Activated T-cell treated with anti-CD3 and anti-CD28 coated beads, Interleukin-2, amount 50 U/mL, for 4 hours (primary cell): Measurements from ENCODE around the gene CPNE8. TPM values are rescaled to one million over a fixed set of nuclear protein-coding genes. Genes with fewer than 3 reads are reported as not detected.
"Not testable (repeated sequence)": the region's sequence is repeated elsewhere in the genome, so short reads cannot be mapped to it uniquely, and the experiment has no call there.

Source experiments
- ATAC-seq, 2 donors: fragments of 200-7000 bp; cut with Tn5 transposase; one replicate each; pipeline ENCODE4 v1.10.0; 2021
- DNase-seq: peaks from one replicate; pipeline ENCODE4 v3.0.0-alpha.2; 2020
- H3K27me3 Mint-ChIP-seq: one replicate; pipeline ENCODE4 v1.8.0; 2021; ENCODE audit warnings: low read depth, mixed read lengths
- H3K36me3 Mint-ChIP-seq: one replicate; pipeline ENCODE4 v1.8.0; 2022; ENCODE audit warnings: mixed read lengths; ENCODE audit not compliant: insufficient read depth
- H3K4me1 Mint-ChIP-seq: one replicate; pipeline ENCODE4 v1.8.0; 2021; ENCODE audit warnings: low read depth, mixed read lengths
- H3K4me3 Mint-ChIP-seq: one replicate; pipeline ENCODE4 v1.8.0; 2021; ENCODE audit warnings: mild to moderate bottlenecking, moderate library complexity, mixed read lengths
- H3K9me3 Mint-ChIP-seq: one replicate; pipeline ENCODE4 v1.8.0; 2021; ENCODE audit warnings: mixed read lengths
- total RNA-seq, 3 donors: library from RNA; stranded (reverse); gene quantifications; one replicate each; pipeline ENCODE4 v1.2.1, GENCODE V29; 2021

Gene CPNE8
- total RNA-seq, 3 donors from 2014 or later, result 1.5 to 5.6 (median 2.2) TPM

GRCh38 chr12:38761111-38761510, 144.3 kb downstream of the CPNE8 start:
- no peaks in the 10 kb centered on the region for H3K27me3 Mint-ChIP-seq
- peaks cover 8% of the 10 kb centered on the region for H3K36me3 Mint-ChIP-seq
- H3K9me3 Mint-ChIP-seq, result no peaks in the 10 kb centered on the region
- H3K4me3 Mint-ChIP-seq, result no peak overlapping the region
- no peaks in the 10 kb centered on the region for H3K4me1 Mint-ChIP-seq
- ATAC-seq (no peak), DNase-seq (no peak)

- Mint-ChIP-seq H3K36me3 (peaks cover 8% of the 10 kb centered on the region), H3K9me3 (no peaks in the 10 kb centered on the region), H3K4me1 (no peaks in the 10 kb centered on the region), H3K27me3 (no peaks in the 10 kb centered on the region), H3K4me3 (no peak overlapping the region)
- DNase-seq (no peak), ATAC-seq (no peak)
Measured at GRCh38 chr12:38759621-38760020, 145.8 kb downstream of the CPNE8 start.

GRCh38 chr12:38746744-38747143, 158.6 kb downstream of the CPNE8 start:
- Mint-ChIP-seq H3K9me3 (no peaks in the 10 kb centered on the region), H3K27me3 (no peaks in the 10 kb centered on the region), H3K4me1 (no peaks in the 10 kb centered on the region), H3K36me3 (peaks cover 7% of the 10 kb centered on the region), H3K4me3 (no peak overlapping the region)
- no peak for ATAC-seq
- no peak for DNase-seq

GRCh38 chr12:38745601-38746000, 159.8 kb downstream of the CPNE8 start:
- no peaks in the 10 kb centered on the region for H3K27me3 Mint-ChIP-seq
- no peak for ATAC-seq

GRCh38 chr12:38744041-38744440, 161.3 kb downstream of the CPNE8 start:
- Mint-ChIP-seq H3K36me3 (peaks cover 1% of the 10 kb centered on the region), H3K9me3 (no peaks in the 10 kb centered on the region), H3K4me1 (no peaks in the 10 kb centered on the region), H3K27me3 (no peaks in the 10 kb centered on the region), H3K4me3 (no peak overlapping the region)
- ATAC-seq (no peak), DNase-seq (no peak)

More at GRCh38 chr12:38745601-38746000, 159.8 kb downstream of the CPNE8 start:
- Mint-ChIP-seq H3K9me3 (no peaks in the 10 kb centered on the region), H3K4me1 (no peaks in the 10 kb centered on the region), H3K4me3 (no peak overlapping the region), H3K36me3 (peaks cover 7% of the 10 kb centered on the region)
- no peak for DNase-seq

GRCh38 chr12:38742496-38742895, 162.9 kb downstream of the CPNE8 start:
- H3K36me3 Mint-ChIP-seq, H3K27me3 Mint-ChIP-seq, ATAC-seq, H3K4me1 Mint-ChIP-seq, H3K9me3 Mint-ChIP-seq, H3K4me3 Mint-ChIP-seq, DNase-seq: not testable (repeated sequence)

GRCh38 chr12:38736821-38737220, 168.6 kb downstream of the CPNE8 start:
- DNase-seq, result no peak
- H3K9me3 Mint-ChIP-seq, result no peaks in the 10 kb centered on the region
- H3K4me1 Mint-ChIP-seq, result no peaks in the 10 kb centered on the region
- ATAC-seq, result no peak
- H3K36me3 Mint-ChIP-seq, result peaks cover 3% of the 10 kb centered on the region
- no peak overlapping the region for H3K4me3 Mint-ChIP-seq
- no peaks in the 10 kb centered on the region for H3K27me3 Mint-ChIP-seq

GRCh38 chr12:38732761-38733160, 172.6 kb downstream of the CPNE8 start:
- no peaks in the 10 kb centered on the region for H3K27me3 Mint-ChIP-seq
- DNase-seq, result no peak
- H3K36me3 Mint-ChIP-seq, result no peaks in the 10 kb centered on the region
- no peaks in the 10 kb centered on the region for H3K4me1 Mint-ChIP-seq
- H3K4me3 Mint-ChIP-seq, result no peak overlapping the region
- ATAC-seq, result no peak
- H3K9me3 Mint-ChIP-seq, result no peaks in the 10 kb centered on the region

- H3K27me3 Mint-ChIP-seq, result no peaks in the 10 kb centered on the region
- H3K9me3 Mint-ChIP-seq, result peaks cover 3% of the 10 kb centered on the region
- DNase-seq (no peak), ATAC-seq (no peak)
- H3K4me1 Mint-ChIP-seq, result no peaks in the 10 kb centered on the region
- peaks cover 2% of the 10 kb centered on the region for H3K36me3 Mint-ChIP-seq
- H3K4me3 Mint-ChIP-seq, result no peak overlapping the region
Measured at GRCh38 chr12:38728894-38729293, 176.5 kb downstream of the CPNE8 start.

GRCh38 chr12:38721611-38722252, 183.7 kb downstream of the CPNE8 start:
- H3K27me3 Mint-ChIP-seq, result no peaks in the 10 kb centered on the region
- ATAC-seq, result no peak

GRCh38 chr12:38720661-38721060, 184.7 kb downstream of the CPNE8 start:
- no peak for ATAC-seq

More at GRCh38 chr12:38721611-38722252, 183.7 kb downstream of the CPNE8 start:
- peaks cover 3% of the 10 kb centered on the region for H3K9me3 Mint-ChIP-seq
- H3K4me1 Mint-ChIP-seq, result no peaks in the 10 kb centered on the region
- H3K36me3 Mint-ChIP-seq, result peaks cover 8% of the 10 kb centered on the region
- no peak for DNase-seq
- no peak overlapping the region for H3K4me3 Mint-ChIP-seq

GRCh38 chr12:38713294-38713693, 192.1 kb downstream of the CPNE8 start:
- ATAC-seq (no peak), DNase-seq (no peak)
- Mint-ChIP-seq H3K9me3 (peaks cover 11% of the 10 kb centered on the region), H3K4me1 (no peaks in the 10 kb centered on the region), H3K27me3 (no peaks in the 10 kb centered on the region), H3K36me3 (peaks cover 3% of the 10 kb centered on the region), H3K4me3 (no peak overlapping the region)

More at GRCh38 chr12:38720661-38721060, 184.7 kb downstream of the CPNE8 start:
- no peak overlapping the region for H3K4me3 Mint-ChIP-seq
- no peaks in the 10 kb centered on the region for H3K4me1 Mint-ChIP-seq
- DNase-seq, result no peak
- no peaks in the 10 kb centered on the region for H3K27me3 Mint-ChIP-seq
- peaks cover 11% of the 10 kb centered on the region for H3K9me3 Mint-ChIP-seq
- peaks cover 8% of the 10 kb centered on the region for H3K36me3 Mint-ChIP-seq

- Mint-ChIP-seq H3K27me3 (no peaks in the 10 kb centered on the region), H3K4me3 (no peak overlapping the region), H3K36me3 (no peaks in the 10 kb centered on the region), H3K9me3 (peaks cover 1% of the 10 kb centered on the region), H3K4me1 (no peaks in the 10 kb centered on the region)
- DNase-seq (no peak), ATAC-seq (no peak)
Measured at GRCh38 chr12:38711054-38711453, 194.3 kb downstream of the CPNE8 start.

GRCh38 chr12:38708466-38708865, 196.9 kb downstream of the CPNE8 start:
- Mint-ChIP-seq H3K4me3 (no peak overlapping the region), H3K9me3 (no peaks in the 10 kb centered on the region), H3K27me3 (no peaks in the 10 kb centered on the region), H3K36me3 (no peaks in the 10 kb centered on the region), H3K4me1 (no peaks in the 10 kb centered on the region)
- DNase-seq, result no peak
- no peak for ATAC-seq

GRCh38 chr12:38707648-38708047, 197.7 kb downstream of the CPNE8 start:
- ATAC-seq (no peak), DNase-seq (no peak)
- no peak overlapping the region for H3K4me3 Mint-ChIP-seq
- no peaks in the 10 kb centered on the region for H3K27me3 Mint-ChIP-seq
- H3K4me1 Mint-ChIP-seq, result no peaks in the 10 kb centered on the region
- H3K36me3 Mint-ChIP-seq, result no peaks in the 10 kb centered on the region
- H3K9me3 Mint-ChIP-seq, result no peaks in the 10 kb centered on the region
